ENCODE results near the gene LIX1L.
A peak's percentile ranks its signal among the peaks of the same experiment; 100 is the strongest.

The LIX1L gene

DNA sequence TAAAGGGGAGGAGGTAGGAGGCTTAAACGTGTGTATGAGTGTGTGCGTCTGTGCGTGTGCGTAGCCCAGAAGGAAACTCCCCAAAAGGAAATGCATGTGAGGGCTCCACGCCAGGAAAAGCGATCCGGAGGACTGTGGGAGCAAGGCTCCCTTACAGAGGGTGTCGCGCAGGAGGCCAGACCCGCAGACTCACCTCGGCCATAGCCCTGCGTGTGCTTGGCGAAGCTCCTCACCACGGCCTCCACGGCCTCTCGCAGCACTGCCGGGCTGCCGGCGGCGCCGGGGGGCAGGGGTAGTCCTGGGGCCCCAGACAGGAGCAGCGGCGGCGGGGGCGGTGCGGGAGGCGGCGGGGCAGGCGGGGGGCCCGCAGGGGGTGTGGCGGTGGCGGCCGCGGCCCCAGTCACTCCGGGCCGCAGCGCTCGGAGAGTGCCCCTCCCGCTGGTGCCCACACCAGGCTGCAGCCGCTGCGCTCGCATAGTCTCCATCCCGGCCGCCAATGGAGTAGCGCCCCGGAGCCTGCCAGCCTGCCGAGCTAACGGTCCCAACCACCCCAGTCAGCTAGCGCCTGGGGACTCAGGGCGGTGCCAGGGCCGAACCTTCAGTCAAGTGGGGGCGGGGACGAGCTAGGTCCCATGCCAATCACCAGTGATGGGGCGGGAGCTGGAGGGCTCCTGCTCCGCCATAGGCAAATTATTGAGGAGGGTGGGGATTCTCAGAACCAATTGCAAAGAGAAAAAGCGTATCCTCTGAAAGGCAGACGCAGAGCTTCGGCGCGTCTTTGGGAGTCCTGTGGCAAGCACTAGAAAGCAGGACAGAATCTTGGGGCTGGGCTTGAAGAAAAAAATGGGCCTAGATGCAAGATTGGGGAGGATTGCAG, at the start of gene LIX1L:
Gene LIX1L (minus strand): TSS at position 575 of the 877 bp plus-strand sequence. CDS start 90 bp downstream, at position 485.
- DNase-seq (ENCODE audit: low spot score): peak; percentile 98

DNA sequence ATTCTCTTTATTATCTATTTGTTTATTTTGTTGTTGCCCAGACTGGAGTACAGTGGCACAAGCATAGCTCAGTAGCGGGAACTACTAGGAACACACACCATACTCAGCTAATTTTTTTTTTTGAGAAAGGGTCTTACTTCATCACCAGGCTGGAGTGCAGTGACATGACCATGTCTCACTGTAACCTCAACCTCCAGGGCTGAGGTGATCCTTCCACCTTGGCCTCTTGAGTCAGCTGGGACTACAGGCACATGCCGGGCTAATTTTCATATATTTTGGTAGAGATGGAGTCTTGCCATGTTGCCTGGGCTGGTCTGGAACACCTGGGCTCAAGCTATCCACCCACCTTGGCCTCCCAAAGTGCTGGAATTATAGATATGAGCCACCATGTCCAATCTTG, 43.9 kb upstream of the LIX1L start:
- no peak for DNase-seq (ENCODE audit: low spot score)

DNA sequence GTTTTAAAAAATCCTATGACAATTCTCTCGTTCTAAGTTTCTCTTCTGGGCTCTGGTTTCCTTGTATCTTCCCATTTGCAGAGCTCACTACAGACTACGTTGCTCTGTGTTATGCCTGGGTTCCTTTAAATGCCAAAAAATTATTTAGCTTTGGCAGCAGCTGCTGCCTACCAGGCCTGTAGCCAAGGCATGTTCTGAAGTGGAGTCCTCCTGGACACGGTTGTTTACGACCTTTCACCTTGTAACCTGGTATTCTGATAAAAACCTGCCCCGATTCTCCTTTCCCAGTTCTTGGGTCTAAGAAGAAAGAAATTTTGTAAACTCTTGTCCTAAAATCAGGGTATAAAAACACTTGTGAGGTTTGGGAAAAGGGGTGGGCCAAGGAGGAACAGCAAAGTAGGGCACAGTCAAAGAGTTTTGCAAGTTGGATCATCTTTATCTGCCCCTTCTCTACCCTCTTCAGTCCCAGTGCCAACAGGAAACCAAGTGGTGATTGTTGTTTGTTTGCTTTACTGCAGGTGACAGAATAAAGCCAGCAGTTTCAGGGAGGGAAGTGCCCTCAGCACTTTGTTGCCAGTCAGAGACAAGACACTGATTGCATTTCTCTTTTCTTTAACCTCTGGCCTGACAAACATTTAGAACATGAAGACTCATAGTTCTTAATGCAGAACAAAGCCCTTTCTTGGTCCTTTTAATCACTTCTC, 41.7 kb upstream of the LIX1L start:
- no peak for DNase-seq (ENCODE audit: low spot score)

DNA sequence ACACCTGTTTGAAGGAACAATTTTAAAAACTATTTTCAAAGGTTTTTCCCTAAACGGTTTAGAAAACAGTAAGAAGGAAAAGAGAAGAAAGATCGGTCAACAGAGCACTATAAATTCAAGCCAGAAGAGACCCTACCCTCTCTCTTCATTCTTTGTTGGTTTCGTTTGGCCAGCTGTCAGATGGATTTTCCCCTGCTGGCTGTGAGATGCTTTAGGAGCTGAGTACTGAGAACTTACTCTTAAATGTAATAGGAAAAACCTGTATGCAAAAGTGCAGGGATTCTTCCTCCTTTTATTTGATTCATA, 39.9 kb upstream of the LIX1L start:
- DNase-seq (ENCODE audit: low spot score): no peak

DNA sequence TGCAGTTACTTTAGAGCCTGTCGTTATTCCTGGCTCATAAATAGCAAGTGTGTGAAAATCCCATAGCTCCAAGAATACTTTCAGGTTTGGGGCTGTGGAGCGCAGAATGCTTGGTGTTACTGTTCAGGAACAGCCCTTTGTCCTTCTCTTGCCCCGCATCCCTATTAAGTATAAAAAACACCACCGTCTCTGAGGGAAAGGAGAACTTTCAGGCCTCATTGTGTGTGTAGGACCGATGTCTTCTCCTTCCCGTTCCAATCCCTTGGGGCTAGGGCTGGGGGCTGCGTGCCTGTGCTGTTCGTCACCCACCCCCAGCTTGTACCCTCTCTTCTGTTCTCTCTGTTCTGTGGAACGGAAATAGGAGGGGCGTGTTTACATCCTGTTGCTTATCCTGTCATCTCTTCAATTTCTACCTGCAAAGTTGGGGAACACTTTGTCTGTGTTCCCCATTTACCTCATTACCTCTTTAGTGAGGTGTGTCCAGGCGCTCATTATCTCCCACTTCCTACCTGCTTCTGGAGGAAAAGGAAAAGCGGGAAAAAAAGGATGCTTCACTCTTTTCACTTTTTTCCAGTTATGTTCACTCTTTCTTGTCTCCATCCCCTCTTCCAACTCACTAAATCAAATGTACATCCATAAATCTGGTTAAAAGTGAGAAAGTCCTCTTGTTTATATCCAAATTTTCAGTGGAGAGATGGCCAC, 39.4 kb upstream of the LIX1L start:
- DNase-seq (ENCODE audit: low spot score): no peak

DNA sequence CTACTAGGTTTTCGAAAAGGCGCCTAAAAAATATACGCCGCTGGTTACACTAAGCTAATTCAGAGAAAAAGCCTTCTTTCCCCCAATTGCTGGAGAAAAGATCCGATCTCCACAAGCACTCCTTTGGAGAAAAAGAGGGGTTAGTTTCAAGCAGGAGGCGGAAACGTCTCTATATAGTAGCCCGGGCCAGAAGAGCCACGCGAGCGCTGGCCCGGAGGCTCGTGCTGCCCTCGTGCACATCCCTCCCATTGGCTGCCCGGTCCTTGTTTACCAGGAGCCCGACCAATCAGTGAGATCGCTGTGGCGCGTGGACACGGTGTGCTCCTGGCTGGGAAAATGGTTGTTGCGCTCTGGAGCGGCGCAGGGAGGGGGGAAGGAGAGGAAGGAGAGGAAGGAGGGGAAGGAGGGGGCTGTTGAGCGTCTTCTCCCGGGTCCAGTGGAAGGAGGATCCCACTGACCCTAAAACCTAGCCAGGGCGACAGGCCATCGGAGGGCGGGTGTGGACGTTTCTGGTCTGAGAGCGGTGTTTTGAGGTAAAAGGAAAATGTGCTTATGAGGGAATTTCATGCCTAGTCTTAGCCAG, 38.7 kb upstream of the LIX1L start, which contains the start of gene TXNIP:
Gene TXNIP (minus strand): TSS at position 147 of the 583 bp plus-strand sequence. CDS start 313 bp downstream, outside the sequence.
- DNase-seq (ENCODE audit: low spot score): peak; percentile 98

DNA sequence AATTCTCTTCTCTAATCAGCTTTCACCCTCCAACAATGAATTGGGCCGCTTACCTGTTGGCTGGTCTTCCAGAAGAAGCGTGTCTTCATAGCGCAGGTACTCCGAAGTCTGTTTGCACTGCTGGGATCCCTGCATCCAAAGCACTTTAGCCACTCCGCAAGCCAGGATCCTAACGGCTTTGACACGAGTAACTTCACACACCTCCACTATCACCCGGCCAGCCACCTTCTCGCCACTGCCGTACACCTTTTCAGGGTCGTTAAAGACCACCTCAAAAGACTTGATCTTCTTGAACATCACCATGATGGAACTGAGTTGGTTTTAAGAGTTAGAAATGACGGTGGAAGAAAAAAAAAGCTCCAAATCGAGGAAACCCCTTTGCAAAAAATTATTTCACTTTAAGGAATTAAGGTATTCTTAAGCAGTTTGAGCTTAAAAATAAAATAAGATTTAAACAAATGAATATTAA, 38.2 kb upstream of the LIX1L start:
- no peak for DNase-seq (ENCODE audit: low spot score)

DNA sequence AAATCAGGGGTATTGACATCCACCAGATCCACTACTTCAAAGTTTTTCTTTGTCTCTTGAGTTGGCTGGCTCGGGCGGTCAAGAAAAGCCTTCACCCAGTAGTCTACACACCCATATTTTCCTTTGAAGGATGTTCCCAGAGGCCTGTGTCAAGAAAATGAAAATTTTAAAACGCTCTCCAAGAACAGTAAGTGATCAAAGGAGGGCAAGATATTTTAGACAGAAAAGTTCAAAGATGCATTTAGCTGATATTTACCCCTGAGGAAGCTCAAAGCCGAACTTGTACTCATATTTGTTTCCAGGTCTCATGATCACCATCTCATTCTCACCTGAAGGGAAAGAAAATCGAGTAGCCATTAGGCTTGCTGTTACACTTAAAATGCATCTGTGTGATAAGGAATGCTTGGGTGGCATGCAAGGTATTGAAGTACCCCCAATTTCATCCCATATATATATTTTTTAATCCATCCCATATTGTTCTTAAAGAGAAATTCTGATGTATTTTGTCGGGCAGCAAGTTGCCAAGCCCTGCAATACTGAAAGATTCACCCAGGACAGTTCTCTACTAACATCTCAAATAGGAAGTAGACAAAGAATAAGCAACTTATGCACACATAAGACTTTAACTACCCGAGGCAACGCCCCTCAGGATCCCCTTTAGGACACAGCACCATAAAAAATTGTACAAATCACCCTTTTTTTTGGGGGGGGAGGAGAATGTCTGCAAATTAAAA, 37.5 kb upstream of the LIX1L start:
- DNase-seq (ENCODE audit: low spot score): no peak

DNA sequence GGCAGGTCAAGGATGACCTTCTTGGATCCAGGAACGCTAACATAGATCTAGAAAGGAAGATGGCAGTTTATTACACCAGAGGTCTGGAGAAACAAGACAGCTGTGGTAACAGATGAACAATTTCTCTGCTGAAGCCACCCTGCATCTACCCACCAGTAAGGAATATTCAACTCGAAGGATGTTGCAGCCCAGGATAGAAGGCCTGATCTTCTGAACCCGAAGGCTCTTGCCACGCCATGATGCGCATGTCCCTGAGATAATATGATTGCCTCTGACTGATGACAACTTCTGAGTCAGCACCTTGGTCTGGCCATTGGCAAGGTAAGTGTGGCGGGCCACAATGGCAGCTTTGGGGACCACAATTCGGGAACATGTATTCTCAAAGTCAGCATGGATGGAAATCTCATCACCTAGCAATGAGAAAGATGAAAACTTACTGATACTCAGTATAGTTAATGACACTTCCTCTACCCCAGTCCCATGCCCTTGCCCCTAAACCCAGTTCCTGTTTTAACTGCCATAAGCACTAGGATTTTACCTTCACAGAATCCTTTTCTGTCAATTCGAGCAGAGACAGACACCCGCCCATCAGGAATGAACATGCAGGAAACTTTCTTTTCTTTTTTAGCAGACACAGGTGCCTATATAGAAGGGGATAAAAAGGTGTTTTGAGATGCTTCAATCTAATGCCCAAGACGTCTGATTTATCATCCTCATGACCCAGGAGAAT, 36.7 kb upstream of the LIX1L start:
- no peak for DNase-seq (ENCODE audit: low spot score)

DNA sequence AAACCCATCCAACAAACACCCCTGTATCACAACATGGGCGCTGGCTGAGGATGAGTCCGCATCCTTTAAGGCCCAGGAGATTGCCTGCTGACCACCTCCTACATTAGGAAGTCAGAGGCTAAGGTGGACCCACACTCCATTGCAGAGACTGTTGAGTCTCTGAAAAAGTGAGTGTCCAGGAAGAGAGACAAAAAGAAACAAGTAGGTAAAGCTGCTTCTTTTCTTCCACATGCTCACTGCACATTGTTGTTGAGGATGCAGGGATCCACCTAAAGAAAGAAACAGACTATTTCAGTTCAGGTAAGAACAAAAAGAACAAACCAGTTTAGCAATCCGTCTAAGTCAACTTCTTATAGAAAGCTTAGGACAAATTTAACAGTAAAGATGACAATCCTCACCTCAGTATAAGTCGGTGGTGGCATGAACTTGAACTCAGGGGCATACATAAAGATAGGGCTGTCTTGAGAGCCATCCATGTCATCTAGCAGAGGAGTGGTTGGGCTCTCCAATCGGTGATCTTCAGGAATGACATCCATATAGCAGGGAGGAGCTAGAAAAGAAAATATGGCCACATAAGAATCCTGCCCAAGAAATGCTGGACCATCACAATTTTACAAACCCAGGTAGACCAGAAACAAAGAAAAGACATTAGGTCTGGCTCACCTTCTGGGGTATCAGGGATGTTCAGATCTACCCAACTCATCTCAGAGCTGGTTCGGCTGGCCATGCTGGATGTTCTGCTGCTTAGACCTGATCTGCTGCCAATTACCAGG, 36.0 kb upstream of the LIX1L start:
- DNase-seq (ENCODE audit: low spot score): no peak

DNA sequence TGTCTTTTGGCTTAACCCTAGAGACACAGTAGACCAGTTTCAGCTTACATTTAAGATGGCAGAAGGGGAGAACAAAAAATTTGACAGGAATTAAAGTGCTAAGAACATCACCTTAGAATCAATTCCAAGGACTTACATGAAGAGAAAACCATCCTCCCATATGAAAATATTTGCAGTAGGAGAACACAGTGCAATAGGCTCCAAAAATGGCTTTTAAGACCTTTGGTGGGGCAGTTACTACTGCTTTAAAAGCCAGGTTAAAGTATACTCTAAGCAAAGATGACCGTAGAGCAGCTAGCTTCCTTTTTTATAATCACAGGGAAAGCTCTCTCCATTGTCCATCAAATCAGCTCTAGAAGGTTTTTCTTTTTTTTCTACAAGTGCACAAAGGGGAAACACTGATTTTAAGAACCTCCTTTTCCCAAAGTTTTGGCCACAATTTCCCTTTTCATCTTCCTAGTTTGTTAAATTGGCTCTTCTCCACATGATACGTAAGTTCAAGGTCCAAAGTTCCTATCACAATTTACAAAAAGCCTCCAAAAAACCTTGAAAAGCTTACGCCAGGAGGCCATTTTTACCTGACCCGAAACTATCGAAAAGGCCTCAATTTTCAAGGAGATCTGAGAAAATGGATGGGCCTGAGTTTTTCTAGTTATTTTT, 35.3 kb upstream of the LIX1L start:
- no peak for DNase-seq (ENCODE audit: low spot score)

DNA sequence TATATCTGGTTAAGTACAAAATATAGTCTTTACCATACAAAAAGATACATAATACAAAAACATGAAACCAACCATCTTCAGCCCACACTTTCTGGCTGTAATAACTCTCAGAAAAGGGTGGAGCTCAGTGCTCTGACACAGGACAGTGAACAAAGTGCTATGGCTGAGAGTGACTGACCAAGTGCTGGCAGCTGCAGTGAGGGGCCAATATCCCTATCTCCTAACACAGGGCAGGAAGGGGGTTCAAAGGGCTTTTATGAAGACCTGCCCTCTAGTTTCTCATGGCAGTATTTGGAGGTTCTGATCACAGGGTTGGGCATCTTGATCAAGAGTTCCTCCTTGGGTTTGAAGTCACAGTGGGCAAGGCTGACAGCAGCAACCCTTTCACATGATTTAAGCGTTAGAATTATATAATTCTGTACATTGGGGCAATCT, 34.7 kb upstream of the LIX1L start:
- no peak for DNase-seq (ENCODE audit: low spot score)

DNA sequence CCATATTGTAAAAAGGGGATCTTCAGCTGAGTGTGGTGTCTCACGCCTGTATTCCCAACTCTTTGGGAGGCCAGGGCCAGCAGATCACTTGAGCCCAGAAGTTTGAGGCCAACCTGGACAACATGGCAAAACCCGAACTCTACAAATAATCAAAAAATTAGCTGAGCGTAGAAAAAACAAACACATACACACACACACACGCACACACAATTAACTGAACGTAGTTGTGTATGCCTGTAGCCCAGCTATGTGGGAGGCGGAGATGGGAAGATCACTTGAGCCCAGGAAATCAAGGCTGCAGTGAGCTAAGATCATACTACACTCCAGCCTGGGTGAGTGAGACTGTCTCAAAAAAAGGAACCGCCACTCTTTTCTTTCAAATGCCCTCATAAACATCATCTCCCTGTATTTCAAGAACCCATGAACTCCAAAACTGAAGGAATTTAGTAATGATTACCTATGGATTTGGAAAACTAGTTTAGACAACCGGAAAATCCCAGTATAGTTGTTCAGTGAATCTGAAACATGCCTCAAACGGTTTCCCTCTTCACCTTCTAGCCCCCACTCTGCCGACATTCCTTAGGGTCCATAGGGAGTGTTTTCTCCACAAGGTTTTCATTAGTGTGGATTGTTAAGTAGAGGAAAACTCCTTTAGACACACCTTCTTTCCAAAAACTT, 34.1 kb upstream of the LIX1L start:
- DNase-seq (ENCODE audit: low spot score): no peak

DNA sequence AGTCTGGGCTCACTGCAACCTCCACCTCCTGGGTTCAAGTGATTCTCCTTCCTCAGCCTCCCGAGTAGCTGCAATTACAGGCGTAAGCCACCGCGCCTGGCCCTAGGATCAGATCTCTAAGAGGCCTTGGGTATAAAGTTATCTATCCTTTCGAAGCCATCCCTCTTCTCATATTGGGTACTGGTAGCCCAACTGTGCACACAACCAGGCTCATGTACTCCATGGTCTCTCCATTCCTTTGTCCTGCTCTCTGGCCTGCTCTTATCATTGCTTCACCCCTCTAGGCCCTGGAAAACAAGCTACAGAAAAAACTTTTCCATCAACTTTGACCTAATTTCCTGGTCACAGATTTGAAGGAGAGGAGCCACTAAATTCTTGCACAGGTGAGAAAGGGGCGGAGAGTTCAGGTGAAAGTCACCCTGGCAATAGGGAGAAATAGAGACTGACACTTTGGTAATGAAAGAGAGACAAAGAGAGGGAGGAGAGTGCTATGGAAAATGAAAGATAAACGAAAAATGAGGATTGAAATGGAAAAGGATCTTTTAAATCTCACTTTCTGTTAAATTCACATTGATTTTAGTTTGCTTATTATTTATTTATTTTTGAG, 32.5 kb upstream of the LIX1L start:
- no peak for DNase-seq (ENCODE audit: low spot score)

DNA sequence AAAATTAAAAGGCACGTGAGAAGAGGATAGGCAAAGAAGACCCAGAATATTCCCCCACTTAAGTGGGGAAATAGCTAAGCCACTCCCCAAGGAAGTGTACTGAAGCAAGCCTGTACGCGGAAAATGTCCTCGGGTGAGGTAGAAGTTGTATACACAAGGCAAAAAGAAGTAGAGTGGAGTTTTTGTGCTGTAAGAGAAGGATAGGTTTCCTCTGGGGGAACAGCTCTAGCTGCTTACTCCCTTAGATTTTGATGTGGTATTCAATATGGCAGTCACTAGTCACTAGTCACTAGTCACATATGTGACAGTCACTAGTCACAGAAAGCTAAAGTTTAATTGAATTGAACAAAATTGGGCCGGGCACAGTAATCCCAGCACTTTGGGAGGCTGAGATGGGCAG, 31.0 kb upstream of the LIX1L start:
- no peak for DNase-seq (ENCODE audit: low spot score)

DNA sequence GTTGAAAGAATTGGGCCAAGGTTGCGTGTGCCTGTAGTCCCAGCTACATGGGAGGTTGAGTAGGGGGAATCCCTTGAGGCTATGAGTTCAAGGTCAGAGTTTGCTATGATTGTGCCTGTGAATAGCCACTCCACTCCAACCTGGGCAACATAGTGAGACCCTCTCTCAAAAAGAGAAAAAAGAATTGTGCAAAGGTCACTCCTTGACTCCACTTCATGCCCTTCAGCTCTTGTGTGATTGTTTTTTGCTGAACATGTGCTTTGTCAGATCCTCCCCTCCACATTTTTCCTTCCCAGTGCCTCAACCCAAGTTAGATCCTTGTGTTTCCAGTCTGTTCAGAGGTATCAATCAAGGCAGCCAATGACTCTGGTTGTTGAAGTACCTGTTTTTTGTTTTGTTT, 30.1 kb upstream of the LIX1L start:
- DNase-seq (ENCODE audit: low spot score): no peak

DNA sequence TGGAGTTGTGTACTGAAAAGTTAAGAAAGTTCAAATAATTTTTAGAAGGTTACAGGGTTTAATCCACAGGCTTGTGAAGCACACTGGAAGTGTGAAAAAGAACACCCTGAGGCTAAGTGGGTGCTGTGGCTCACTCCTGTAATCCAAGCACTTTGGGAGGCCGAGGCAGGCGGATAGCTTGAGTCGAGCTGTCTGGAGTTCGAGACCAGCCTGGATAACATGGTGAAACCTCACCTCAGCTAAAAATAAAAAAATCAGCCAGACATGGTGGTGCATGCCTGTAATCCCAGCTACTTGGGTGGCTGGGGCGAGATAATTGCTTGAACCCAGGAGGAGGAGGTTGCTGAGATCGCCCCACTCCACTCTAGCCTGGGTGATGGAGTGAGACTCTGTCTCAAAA, 28.7 kb upstream of the LIX1L start:
- DNase-seq (ENCODE audit: low spot score): no peak

Measured in HuH-7.5 (cell line).